H9 (cell line): ENCODE measurements around the gene MIPEP. TPM values are rescaled to one million over a fixed set of nuclear protein-coding genes. Genes with fewer than 3 reads are reported as not detected.

Source experiments
- DNase-seq: peaks from one replicate; pipeline ENCODE4 v3.0.0-alpha.2; 2017
- H2AFZ ChIP-seq: one replicate; pipeline ENCODE4 v1.6.1; 2013; ENCODE audit warnings: mild to moderate bottlenecking, low read length, control low read depth, moderate library complexity
- H2AK5ac ChIP-seq: 2 replicates; pipeline ENCODE4 v1.6.1; 2013; ENCODE audit warnings: low read length, control low read depth, mixed read lengths; ENCODE audit not compliant: insufficient read length
- H2BK120ac ChIP-seq: one replicate; pipeline ENCODE4 v1.6.1; 2013; ENCODE audit warnings: low read depth, mild to moderate bottlenecking, low read length, control low read depth, inconsistent platforms; ENCODE audit not compliant: poor library complexity, severe bottlenecking
- H2BK12ac ChIP-seq: 2 replicates; pipeline ENCODE4 v1.6.1; 2013; ENCODE audit warnings: low read length, control low read depth, mixed read lengths, low read depth; ENCODE audit not compliant: insufficient read length
- H2BK15ac ChIP-seq: 2 replicates; pipeline ENCODE4 v1.6.1; 2013; ENCODE audit warnings: low read depth, low read length, control low read depth
- H2BK20ac ChIP-seq: one replicate; pipeline ENCODE4 v1.6.1; 2013; ENCODE audit warnings: low read depth, mild to moderate bottlenecking, low read length, control low read depth, inconsistent platforms; ENCODE audit not compliant: poor library complexity, severe bottlenecking
- H2BK5ac ChIP-seq: 2 replicates; pipeline ENCODE4 v1.6.1; 2013; ENCODE audit warnings: low read length, control low read depth, mixed read lengths; ENCODE audit not compliant: insufficient read length
- H3K14ac ChIP-seq: 2 replicates; pipeline ENCODE4 v1.6.1; 2013; ENCODE audit warnings: low read length, control low read depth; ENCODE audit not compliant: insufficient read depth
- H3K18ac ChIP-seq: 2 replicates; pipeline ENCODE4 v1.6.1; 2013; ENCODE audit warnings: low read depth, mild to moderate bottlenecking, mixed read lengths, low read length, control low read depth; ENCODE audit not compliant: insufficient read length
- H3K23ac ChIP-seq: 2 replicates; pipeline ENCODE4 v1.6.1; 2013; ENCODE audit warnings: low read length, control low read depth, mixed read lengths, low read depth; ENCODE audit not compliant: insufficient read length
- H3K23me2 ChIP-seq: 2 replicates; pipeline ENCODE4 v1.6.1; 2013; ENCODE audit warnings: low read depth, mild to moderate bottlenecking, mixed read lengths, low read length, control low read depth; ENCODE audit not compliant: insufficient read length, poor library complexity, severe bottlenecking
- H3K27ac ChIP-seq: 2 replicates; pipeline ENCODE4 v1.5.1; 2013; ENCODE audit warnings: low read length, control low read depth, mixed read lengths, low read depth; ENCODE audit not compliant: insufficient read length
- H3K27me3 ChIP-seq: 2 replicates; pipeline ENCODE4 v1.6.1; 2013; ENCODE audit warnings: low read length, control low read depth, inconsistent platforms; ENCODE audit not compliant: insufficient read depth
- H3K4ac ChIP-seq: 2 replicates; pipeline ENCODE4 v1.6.1; 2013; ENCODE audit warnings: low read depth, mild to moderate bottlenecking, control low read depth, inconsistent platforms, low read length, moderate library complexity
- H3K4me1 ChIP-seq: 2 replicates; pipeline ENCODE4 v1.6.1; 2013; ENCODE audit warnings: low read length, control low read depth, inconsistent platforms; ENCODE audit not compliant: insufficient read depth
- H3K4me2 ChIP-seq: 2 replicates; pipeline ENCODE4 v1.6.1; 2013; ENCODE audit warnings: low read length, control low read depth, mixed read lengths; ENCODE audit not compliant: insufficient read length, insufficient read depth
- H3K56ac ChIP-seq: 2 replicates; pipeline ENCODE4 v1.6.1; 2013; ENCODE audit warnings: low read depth, mild to moderate bottlenecking, mixed read lengths, low read length, control low read depth; ENCODE audit not compliant: insufficient read length
- H3K79me1 ChIP-seq: 2 replicates; pipeline ENCODE4 v1.6.1; 2013; ENCODE audit warnings: low read depth, mild to moderate bottlenecking, moderate library complexity, low read length, control low read depth, inconsistent platforms; ENCODE audit not compliant: insufficient read depth, poor library complexity, severe bottlenecking
- H3K79me2 ChIP-seq: 2 replicates; pipeline ENCODE4 v1.6.1; 2013; ENCODE audit warnings: low read length, control low read depth, inconsistent platforms; ENCODE audit not compliant: insufficient read depth
- H3K9ac ChIP-seq: 2 replicates; pipeline ENCODE4 v1.6.1; 2013; ENCODE audit warnings: low read length, control low read depth, mixed read lengths; ENCODE audit not compliant: insufficient read length; ENCODE audit errors: extremely low read depth
- H3K9me3 ChIP-seq: one replicate; pipeline ENCODE4 v1.6.1; 2013; ENCODE audit warnings: low read depth, low read length, inconsistent platforms; ENCODE audit not compliant: control insufficient read depth
- H3T11ph ChIP-seq: one replicate; pipeline ENCODE4 v1.6.1; 2013; ENCODE audit warnings: mild to moderate bottlenecking, low read length, control low read depth, inconsistent platforms
- H4K20me1 ChIP-seq: one replicate; pipeline ENCODE4 v1.6.1; 2013; ENCODE audit not compliant: control insufficient read depth, insufficient read length, insufficient read depth
- H4K5ac ChIP-seq: 2 replicates; pipeline ENCODE4 v1.6.1; 2013; ENCODE audit warnings: low read depth, mild to moderate bottlenecking, mixed read lengths, low read length, control low read depth; ENCODE audit not compliant: insufficient read length
- H4K8ac ChIP-seq: replicated peaks from 2 replicates; pipeline ENCODE4 v1.6.1; 2013; ENCODE audit warnings: low read length, control low read depth, mixed read lengths, low read depth; ENCODE audit not compliant: insufficient read length
- H4K91ac ChIP-seq: 2 replicates; pipeline ENCODE4 v1.6.1; 2013; ENCODE audit warnings: low read depth, mild to moderate bottlenecking, moderate library complexity, mixed read lengths, low read length, control low read depth; ENCODE audit not compliant: insufficient read length
- H3K27ac Mint-ChIP-seq, 3 experiments: 2 replicates in 2 of 3; 3 replicates in 1 of 3; pipeline ENCODE4 v1.8.0; 2020 to 2021; ENCODE audit warnings: mixed read lengths in 3 of 3, mild to moderate bottlenecking in 1 of 3, moderate library complexity in 1 of 3
- H3K27me3 Mint-ChIP-seq: 2 replicates; pipeline ENCODE4 v1.8.0; 2021; ENCODE audit warnings: low read depth, mild to moderate bottlenecking, moderate library complexity, mixed read lengths
- H3K36me3 Mint-ChIP-seq, 3 experiments: 2 replicates in 2 of 3; 3 replicates in 1 of 3; pipeline ENCODE4 v1.8.0; 2020 to 2021; ENCODE audit warnings: low read depth in 3 of 3, mixed read lengths in 3 of 3; ENCODE audit not compliant: insufficient read depth in 1 of 3
- H3K4me1 Mint-ChIP-seq, 2 experiments: 2 replicates each; pipeline ENCODE4 v1.8.0; 2020; ENCODE audit warnings: mixed read lengths in 2 of 2
- H3K4me3 Mint-ChIP-seq, 2 experiments: 2 replicates in 1 of 2; 3 replicates in 1 of 2; pipeline ENCODE4 v1.8.0; 2020 to 2021; ENCODE audit warnings: mild to moderate bottlenecking in 2 of 2, mixed read lengths in 2 of 2, moderate library complexity in 1 of 2
- H3K9me3 Mint-ChIP-seq, 2 experiments: 2 replicates in 1 of 2; 3 replicates in 1 of 2; pipeline ENCODE4 v1.8.0; 2020; ENCODE audit warnings: mild to moderate bottlenecking in 2 of 2, mixed read lengths in 2 of 2, moderate library complexity in 1 of 2
- CTCF ChIP-seq: fragments of 200-600 bp; sonication (generic); conservative IDR thresholded peaks from 3 replicates; pipeline ENCODE4 v1.8.0; 2021; ENCODE audit warnings: antibody characterized with exemption, mild to moderate bottlenecking
- WGBS: extraction: QIAGEN DNeasy Blood & Tissue Kit; methylation state at CpG from one replicate; pipeline ENCODE4 v1.1.7; 2013; ENCODE audit warnings: missing lambda C conversion rate, low lambda C conversion rate, mixed read lengths; ENCODE audit not compliant: insufficient read length; ENCODE audit errors: extremely low coverage; 5-methylcytosine and 5-hydroxymethylcytosine counted together
- total RNA-seq: library from RNA; stranded (reverse); gene quantifications from 2 replicates; pipeline ENCODE4 v1.2.1, GENCODE V29; 2021

Gene MIPEP
- total RNA-seq, 1 experiment from 2014 or later: 18.5 TPM

- H2BK15ac ChIP-seq: no peak overlapping the region
- H3K9me3 Mint-ChIP-seq: peaks cover 14 to 16% of the 10 kb centered on the region in 2 experiments
- peaks cover 18 to 24% (median 19%) of the 10 kb centered on the region in 3 experiments for H3K36me3 Mint-ChIP-seq
- no peak overlapping the region for H2BK120ac ChIP-seq
- H2AFZ ChIP-seq: no peak overlapping the region
- no peak overlapping the region for H2AK5ac ChIP-seq
- peaks cover 13 to 14% of the 10 kb centered on the region in 2 experiments for H3K4me1 Mint-ChIP-seq
- H3T11ph ChIP-seq: no peak overlapping the region
- no peak overlapping the region for H3K4me3 Mint-ChIP-seq
- no peak overlapping the region for H3K9ac ChIP-seq
- peak overlapping the region; percentile 6 to 42 (median 6); a peak in 4 of 7 replicates for H3K27ac Mint-ChIP-seq
- no peaks in the 10 kb centered on the region for H3K4me1 ChIP-seq
- H3K27me3 ChIP-seq: no peaks in the 10 kb centered on the region
- no peak overlapping the region for H4K8ac ChIP-seq
- no peak for DNase-seq
- no peaks in the 10 kb centered on the region for H3K79me2 ChIP-seq
- H2BK12ac ChIP-seq: no peak overlapping the region
- no peaks in the 10 kb centered on the region for H3K27me3 Mint-ChIP-seq
- no peaks in the 10 kb centered on the region for H4K20me1 ChIP-seq
- H3K14ac ChIP-seq: peak overlapping the region; percentile 1; the same call in 1 of the 2 replicates
- no peaks in the 10 kb centered on the region for H3K9me3 ChIP-seq
- H3K18ac ChIP-seq: no peak overlapping the region
- H3K79me1 ChIP-seq: no peaks in the 10 kb centered on the region
- no CpG with 5 or more reads among the region's 3 CpGs for WGBS
- no peak overlapping the region for H3K4ac ChIP-seq
- no peak overlapping the region for H3K56ac ChIP-seq
- H3K23me2 ChIP-seq: no peaks in the 10 kb centered on the region
- no peak overlapping the region for H3K4me2 ChIP-seq
- no peak overlapping the region for H4K5ac ChIP-seq
- H2BK5ac ChIP-seq: no peak overlapping the region
- no peak for TF ChIP-seq CTCF
- no peak overlapping the region for H3K23ac ChIP-seq
- no peak overlapping the region for H2BK20ac ChIP-seq
- H4K91ac ChIP-seq: no peak overlapping the region
- no peak overlapping the region for H3K27ac ChIP-seq
These were observed 95.5 kb downstream of the MIPEP start for GRCh38 chr13:23793711-23794110.
